Measurements from ENCODE around the gene MMP14.
A peak's percentile ranks its signal among the peaks of the same experiment; 100 is the strongest.

The MMP14 gene

GRCh38 chr14:22861651-22862050 is 25.3 kb downstream of the MMP14 start:
- no peak for DNase-seq

DNA sequence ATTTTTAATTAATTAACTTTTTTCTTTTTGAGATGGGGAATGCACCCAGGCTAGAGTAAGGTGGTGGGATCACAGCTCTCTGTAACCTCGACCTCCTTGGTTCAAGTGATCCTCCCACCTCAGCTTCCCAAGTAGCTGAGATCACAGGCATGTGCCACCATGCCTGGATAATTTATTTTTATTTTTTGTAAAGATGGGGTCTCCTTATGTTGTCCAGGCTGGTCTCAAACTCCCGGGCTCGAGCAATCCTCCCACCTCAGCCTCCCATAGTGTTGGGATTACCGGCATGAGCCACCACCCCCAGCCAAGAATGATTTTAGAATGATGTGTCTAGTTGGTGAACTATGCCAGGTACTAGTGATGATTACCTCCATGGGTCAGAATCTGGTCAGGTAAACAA is 28.6 kb downstream of the MMP14 start:
- no peak for DNase-seq

GRCh38 chr14:22865424-22866405 is 29.3 kb downstream of the MMP14 start:
- no peak for DNase-seq

DNA sequence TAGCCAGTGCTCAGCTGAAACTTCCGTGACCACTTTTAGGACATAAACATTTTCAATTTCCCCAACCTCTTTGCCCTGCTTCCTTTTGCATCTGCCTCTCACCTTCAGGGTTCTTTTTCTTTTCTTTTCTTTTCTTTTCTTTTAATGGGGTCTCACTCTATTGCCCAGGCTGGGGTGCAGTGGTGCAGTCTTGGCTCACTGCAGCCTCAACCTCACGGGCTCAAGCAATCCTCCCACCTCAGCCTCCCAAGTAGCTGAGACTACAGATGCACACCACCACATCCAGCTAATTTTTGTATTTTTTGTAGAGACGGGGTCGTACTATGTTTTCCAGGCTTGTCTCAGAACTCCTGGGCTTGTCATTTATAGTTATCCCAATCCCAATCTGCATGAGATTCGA is 30.5 kb downstream of the MMP14 start:
- DNase-seq = no peak

DNA sequence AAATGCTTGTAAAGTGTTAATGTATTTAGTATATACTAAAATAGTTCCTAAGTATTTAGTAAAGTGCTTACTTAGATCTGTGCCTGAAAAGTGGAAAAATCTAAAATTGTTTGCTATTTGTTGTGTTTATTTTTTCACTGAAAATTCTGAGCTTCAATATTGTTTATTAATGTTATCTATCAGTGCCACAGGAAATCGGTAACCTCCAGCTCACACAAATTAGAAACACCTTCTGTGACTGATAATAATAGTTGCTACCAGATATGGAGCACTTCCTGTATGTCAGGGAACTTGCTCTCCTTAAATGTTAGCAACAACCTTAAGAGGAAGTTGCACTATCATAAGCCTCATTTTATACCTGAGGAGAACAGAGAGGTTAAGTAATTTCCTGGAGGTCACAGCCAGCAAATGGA is 34.4 kb downstream of the MMP14 start:
- no peak for DNase-seq

GRCh38 chr14:22871224-22872032 is 35.0 kb downstream of the MMP14 start, which contains the start of gene LRP10:
LRP10 (plus strand) TSS chr14:22871740; CDS start chr14:22872304, 564 bp downstream.
- DNase-seq = peak; percentile 75

DNA sequence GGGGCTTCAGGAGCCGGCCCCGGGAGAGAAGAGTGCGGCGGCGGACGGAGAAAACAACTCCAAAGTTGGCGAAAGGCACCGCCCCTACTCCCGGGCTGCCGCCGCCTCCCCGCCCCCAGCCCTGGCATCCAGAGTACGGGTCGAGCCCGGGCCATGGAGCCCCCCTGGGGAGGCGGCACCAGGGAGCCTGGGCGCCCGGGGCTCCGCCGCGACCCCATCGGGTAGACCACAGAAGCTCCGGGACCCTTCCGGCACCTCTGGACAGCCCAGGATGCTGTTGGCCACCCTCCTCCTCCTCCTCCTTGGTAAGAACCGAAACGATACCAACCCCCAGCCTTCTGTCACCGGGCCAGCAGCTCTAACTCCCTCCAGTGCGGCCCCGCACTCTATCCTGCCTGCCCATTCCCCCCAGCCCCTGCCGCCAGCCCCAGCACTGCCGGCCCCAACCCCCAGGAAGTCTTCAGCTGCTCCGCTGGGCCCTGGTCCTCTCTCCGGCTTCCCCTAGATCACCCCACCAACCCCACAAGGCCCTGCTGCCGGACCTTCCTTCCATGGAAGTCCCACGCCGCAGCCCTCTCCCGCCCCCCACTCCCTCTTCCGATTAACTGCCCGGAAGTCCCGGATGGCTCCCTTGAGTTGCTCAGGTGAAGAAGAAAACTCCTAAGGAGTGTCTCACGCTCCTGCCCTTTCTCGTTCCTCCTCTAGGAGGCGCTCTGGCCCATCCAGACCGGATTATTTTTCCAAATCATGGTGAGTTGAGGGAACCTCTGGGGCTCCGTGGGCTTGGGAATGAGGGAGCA is 35.8 kb downstream of the MMP14 start:
- DNase-seq = peak; percentile 81

DNA sequence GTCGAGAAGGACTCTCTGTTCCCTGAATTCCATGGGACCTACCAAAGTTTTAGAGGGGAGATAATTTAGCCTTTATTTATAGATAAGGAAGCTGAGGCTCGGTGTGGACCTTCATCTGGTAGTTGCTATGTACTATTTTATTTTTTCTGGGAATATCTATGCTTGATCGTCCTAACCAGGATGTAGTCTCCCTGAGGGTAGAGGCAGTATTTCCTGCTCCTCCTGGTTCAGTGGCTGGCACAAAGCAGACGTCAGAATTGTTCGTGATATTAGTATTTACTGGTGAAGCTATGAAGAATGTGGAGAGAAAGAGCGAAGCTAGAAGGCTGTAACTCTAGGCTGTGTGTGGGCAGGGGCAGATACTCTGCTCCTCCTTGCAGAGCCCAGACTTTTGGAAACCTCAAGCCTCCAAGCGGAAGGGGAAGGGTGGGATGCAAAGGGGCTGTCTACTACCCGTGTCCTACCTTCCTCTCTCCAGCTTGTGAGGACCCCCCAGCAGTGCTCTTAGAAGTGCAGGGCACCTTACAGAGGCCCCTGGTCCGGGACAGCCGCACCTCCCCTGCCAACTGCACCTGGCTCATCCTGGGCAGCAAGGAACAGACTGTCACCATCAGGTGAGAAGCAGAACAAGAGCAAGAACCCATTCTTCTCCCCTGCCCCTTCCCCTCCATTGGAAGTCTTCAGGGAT is 36.6 kb downstream of the MMP14 start:
- DNase-seq = no peak

GRCh38 chr14:22875003-22875747 is 38.8 kb downstream of the MMP14 start:
- DNase-seq = no peak

GRCh38 chr14:22875748-22876319 is 39.4 kb downstream of the MMP14 start:
- DNase-seq = no peak

DNA sequence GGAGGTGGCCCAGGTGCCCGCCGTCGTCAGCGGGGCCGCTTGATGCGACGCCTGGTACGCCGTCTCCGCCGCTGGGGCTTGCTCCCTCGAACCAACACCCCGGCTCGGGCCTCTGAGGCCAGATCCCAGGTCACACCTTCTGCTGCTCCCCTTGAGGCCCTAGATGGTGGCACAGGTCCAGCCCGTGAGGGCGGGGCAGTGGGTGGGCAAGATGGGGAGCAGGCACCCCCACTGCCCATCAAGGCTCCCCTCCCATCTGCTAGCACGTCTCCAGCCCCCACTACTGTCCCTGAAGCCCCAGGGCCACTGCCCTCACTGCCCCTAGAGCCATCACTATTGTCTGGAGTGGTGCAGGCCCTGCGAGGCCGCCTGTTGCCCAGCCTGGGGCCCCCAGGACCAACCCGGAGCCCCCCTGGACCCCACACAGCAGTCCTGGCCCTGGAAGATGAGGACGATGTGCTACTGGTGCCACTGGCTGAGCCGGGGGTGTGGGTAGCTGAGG is 40.7 kb downstream of the MMP14 start:
- DNase-seq = no peak

GRCh38 chr14:22878271-22879246 is 42.2 kb downstream of the MMP14 start:
- no peak for DNase-seq

DNA sequence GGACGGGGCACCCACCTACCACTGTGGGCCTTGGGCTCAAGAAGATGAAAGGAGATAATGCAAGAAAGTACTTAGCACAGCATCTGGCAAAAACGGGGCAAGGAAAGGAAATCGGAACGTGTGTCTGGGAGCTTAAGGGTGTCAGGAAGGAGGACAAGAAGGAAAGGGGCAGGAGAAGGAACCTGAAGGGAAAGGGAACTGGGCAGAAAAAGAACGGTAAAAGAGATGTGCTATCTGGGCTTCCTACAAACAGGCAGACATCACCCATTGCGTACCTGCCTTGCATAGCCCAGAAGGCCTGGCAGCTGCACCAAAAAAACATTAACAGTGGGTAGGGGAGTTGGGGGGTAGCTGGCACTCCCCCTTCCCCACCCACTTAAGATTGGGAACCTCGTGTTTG is 45.7 kb downstream of the MMP14 start:
- no peak for DNase-seq

DNA sequence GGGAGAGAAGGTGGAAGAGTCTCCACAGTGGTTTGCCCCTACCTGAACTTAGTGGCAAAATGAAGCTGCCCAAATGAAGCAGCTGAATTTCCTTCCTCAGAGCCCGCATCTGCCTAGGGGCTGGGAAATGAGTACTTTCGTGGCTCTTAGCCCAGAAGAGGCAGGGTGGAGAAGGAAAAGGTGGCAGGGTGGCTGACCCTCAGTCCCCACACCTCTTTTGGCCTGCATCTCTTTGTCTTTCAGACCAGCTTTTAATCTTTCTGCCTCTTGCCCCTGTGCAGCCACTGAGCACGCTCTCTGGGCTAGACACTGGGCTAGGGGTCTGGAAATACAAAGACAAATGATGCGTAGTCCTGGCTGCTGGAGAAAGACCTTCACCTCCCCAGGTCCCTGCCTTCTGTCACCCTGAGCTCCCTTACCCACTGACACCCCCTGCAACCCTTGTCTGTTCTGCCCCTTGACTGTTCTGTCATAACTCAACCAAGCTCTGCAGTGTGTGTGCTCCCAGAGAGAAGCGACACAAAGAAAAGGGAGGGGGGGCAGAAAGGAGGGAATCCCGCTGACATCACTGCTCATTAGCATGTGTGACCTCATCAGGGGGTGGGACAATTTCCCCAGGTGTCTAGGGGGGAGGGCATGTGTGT is 46.3 kb downstream of the MMP14 start:
- peak; percentile 46 for DNase-seq

GRCh38 chr14:22883173-22883976 is 47.0 kb downstream of the MMP14 start, which contains the start of gene REM2:
REM2 (plus strand) TSS chr14:22883222; CDS start chr14:22883288, 66 bp downstream.
- no peak for DNase-seq

DNA sequence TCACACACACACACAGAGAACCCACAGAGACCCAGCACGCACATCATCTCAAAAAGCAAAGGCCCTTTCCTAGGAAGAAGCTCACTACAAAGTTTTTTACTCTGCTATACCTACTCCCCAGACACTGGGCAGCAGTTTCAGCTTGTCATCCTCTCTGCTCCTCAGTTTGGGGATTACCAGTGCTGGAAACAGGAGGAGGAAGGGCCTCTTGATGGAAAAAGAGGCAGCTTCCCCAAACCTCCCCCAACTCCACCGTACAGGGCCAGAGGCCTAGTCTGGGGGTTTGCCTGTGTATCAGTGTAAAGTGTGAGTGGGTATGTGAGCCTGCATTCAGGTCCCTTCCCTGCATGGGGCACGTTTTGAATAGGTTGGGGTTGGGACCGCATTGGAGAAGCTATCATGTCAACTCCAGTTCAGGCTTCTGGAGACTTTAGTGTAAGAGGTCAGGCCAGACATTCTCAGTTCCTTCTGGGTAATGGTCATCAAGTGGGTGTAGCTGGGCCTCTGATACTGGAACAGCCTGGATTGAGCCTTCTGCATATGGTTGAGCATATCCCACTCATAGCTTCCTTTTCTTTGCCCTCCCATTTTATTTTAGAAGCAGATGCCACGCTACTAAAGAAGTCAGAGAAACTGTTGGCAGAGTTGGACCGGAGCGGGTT is 47.8 kb downstream of the MMP14 start:
- DNase-seq = no peak

DNA sequence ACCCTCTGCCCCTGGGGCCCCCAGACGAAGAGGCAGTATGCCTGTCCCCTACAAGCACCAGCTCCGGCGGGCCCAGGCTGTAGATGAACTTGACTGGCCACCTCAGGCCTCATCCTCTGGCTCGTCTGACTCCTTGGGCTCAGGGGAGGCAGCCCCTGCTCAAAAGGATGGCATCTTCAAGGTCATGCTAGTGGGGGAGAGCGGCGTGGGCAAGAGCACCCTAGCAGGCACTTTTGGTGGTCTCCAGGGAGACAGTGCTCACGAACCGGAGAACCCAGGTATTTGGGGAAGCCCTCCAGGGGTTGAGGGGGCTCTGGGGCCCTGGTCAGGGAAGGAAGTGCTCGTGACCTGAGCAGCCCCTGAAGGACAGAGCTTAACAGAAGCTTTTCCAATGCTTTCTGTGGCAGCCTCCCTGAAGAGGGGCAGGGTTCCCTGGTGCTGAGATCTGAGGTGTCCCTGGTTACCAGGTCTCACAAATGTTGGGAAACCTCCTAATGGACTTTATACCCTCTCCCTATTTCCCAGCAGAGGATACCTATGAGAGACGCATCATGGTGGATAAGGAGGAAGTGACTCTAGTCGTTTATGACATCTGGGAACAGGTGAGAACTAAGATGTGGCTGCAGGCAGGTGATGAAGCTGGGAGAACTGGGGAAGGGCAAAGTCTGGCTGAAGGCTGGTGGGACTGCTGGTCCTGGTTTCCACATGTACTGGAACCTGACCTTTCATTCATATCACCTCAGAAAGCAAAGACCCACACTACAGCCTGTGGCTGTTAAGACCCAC is 48.5 kb downstream of the MMP14 start:
- no peak for DNase-seq

Data from fibroblast of skin of right biceps (primary cell).